ENCODE measurements around the gene TLE2. TPM values are rescaled to one million over a fixed set of nuclear protein-coding genes. Genes with fewer than 3 reads are reported as not detected.

The TLE2 gene
- total RNA-seq, 2 experiments from 2014 or later: 1.2 to 1.6 TPM

DNA sequence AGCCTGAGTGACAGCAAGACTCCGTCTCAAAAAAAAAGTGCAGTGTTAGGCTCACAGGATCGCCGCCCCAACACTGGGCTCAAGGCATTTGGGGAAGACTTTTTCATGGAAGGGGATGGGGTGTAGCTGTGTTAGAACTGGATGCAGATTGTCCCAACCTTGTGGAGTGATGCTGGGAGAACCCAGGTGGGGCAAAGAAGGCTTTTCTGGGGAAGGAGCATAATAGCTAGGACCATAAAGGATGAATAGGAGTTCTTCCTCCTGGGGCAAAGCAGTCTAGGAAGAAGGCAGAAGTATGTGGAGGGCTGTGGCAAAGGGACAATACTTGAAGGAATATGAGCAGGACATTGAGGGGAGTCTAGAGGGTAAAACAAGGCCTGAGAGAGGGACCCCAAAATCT, 40.5 kb downstream of the TLE2 start:
- intact Hi-C loops (cut with micrococcal nuclease; ENCODE audit: unreplicated experiment): no loop called here
- TF ChIP-seq, protein P1, sequence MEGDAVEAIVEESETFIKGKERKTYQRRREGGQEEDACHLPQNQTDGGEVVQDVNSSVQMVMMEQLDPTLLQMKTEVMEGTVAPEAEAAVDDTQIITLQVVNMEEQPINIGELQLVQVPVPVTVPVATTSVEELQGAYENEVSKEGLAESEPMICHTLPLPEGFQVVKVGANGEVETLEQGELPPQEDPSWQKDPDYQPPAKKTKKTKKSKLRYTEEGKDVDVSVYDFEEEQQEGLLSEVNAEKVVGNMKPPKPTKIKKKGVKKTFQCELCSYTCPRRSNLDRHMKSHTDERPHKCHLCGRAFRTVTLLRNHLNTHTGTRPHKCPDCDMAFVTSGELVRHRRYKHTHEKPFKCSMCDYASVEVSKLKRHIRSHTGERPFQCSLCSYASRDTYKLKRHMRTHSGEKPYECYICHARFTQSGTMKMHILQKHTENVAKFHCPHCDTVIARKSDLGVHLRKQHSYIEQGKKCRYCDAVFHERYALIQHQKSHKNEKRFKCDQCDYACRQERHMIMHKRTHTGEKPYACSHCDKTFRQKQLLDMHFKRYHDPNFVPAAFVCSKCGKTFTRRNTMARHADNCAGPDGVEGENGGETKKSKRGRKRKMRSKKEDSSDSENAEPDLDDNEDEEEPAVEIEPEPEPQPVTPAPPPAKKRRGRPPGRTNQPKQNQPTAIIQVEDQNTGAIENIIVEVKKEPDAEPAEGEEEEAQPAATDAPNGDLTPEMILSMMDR (conservative IDR thresholded peaks at IDR 0.05; ENCODE audit: low read length): no peak
- no peak for TF ChIP-seq EZH2phosphoT487 (IDR thresholded peaks at IDR 0.05; ENCODE audit: borderline replicate concordance, low read depth, low read length)
- DNase-seq (ENCODE audit: low spot score): no peak
- Histone ChIP-seq H3K4me2 (ENCODE audit: low read length) (no peak overlapping the region), H3K27ac (ENCODE audit: low read depth, low read length, poor library complexity, severe bottlenecking) (no peak overlapping the region), H3K9me3 (ENCODE audit: low read length) (no peaks in the 10 kb centered on the region), H3K36me3 (ENCODE audit: insufficient read depth, low read length) (no peaks in the 10 kb centered on the region), H3K4me3 (ENCODE audit: low read depth, low read length, poor library complexity, severe bottlenecking) (no peak overlapping the region), H4K20me1 (ENCODE audit: insufficient read depth, low read length) (no peaks in the 10 kb centered on the region), H3K4me1 (ENCODE audit: insufficient read depth, low read length, poor library complexity, severe bottlenecking) (peaks cover 7% of the 10 kb centered on the region), H3K79me2 (ENCODE audit: insufficient read depth, low read depth, low read length) (no peaks in the 10 kb centered on the region), H2AFZ (ENCODE audit: low read length) (no peak overlapping the region), H3K9me2 (ENCODE audit: insufficient read depth, low read length) (no peaks in the 10 kb centered on the region)
- ChIA-PET CTCF (ENCODE audit: unreplicated experiment) (no interaction called here), POLR2A (interaction anchor here (0.7 kb wide), 1 partner anchor 106 kb away, joined by 4 read pairs; no protein-coding TSS in a partner anchor)
- no TSS peak for BruUV-seq (replicated peaks)

DNA sequence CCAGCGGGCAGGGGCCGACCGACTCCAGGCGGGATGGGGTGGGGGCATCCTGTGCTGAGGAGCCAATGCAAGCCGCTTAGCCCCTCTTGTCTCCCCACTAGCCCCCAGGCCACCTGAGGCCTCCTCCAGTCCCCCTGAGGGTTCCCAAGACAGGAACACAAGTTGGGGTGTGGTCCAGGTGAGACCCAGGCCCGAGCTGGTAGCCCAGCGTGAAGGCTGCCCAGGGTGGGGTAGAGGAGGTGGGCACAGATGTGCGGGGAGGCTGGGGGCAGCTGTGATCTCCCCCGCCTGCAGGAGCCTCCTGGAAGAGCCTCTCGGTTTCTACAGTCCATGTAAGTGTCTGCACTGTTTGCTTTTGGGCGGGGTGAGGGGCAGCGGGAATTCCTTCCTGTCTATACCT, 41.3 kb downstream of the TLE2 start:
- no peaks in the 10 kb centered on the region for H3K9me2 ChIP-seq (ENCODE audit: insufficient read depth, low read length)
- no peak for DNase-seq (ENCODE audit: low spot score)
- no peaks in the 10 kb centered on the region for H4K20me1 ChIP-seq (ENCODE audit: insufficient read depth, low read length)
- no peak for TF ChIP-seq EZH2phosphoT487 (IDR thresholded peaks at IDR 0.05; ENCODE audit: borderline replicate concordance, low read depth, low read length)
- TF ChIP-seq, protein P1 (conservative IDR thresholded peaks at IDR 0.05; ENCODE audit: low read length): no peak
- H3K79me2 ChIP-seq (ENCODE audit: insufficient read depth, low read depth, low read length): no peaks in the 10 kb centered on the region
- no TSS peak for BruUV-seq (replicated peaks)
- no peaks in the 10 kb centered on the region for H3K36me3 ChIP-seq (ENCODE audit: insufficient read depth, low read length)
- H3K27ac ChIP-seq (ENCODE audit: low read depth, low read length, poor library complexity, severe bottlenecking): no peak overlapping the region
- no peak overlapping the region for H3K4me3 ChIP-seq (ENCODE audit: low read depth, low read length, poor library complexity, severe bottlenecking)
- ChIA-PET POLR2A (interaction anchor here (0.7 kb wide), 1 partner anchor 105 kb away, joined by 4 read pairs; no protein-coding TSS in a partner anchor), CTCF (ENCODE audit: unreplicated experiment) (no interaction called here)
- no peaks in the 10 kb centered on the region for H3K9me3 ChIP-seq (ENCODE audit: low read length)
- no peak overlapping the region for H2AFZ ChIP-seq (ENCODE audit: low read length)
- H3K4me2 ChIP-seq (ENCODE audit: low read length): no peak overlapping the region
- peaks cover 13% of the 10 kb centered on the region for H3K4me1 ChIP-seq (ENCODE audit: insufficient read depth, low read length, poor library complexity, severe bottlenecking)
- intact Hi-C loops (cut with micrococcal nuclease; ENCODE audit: unreplicated experiment): loop anchor here (2.0 kb wide), 1 partner anchor 25 kb away; no protein-coding TSS in a partner anchor

DNA sequence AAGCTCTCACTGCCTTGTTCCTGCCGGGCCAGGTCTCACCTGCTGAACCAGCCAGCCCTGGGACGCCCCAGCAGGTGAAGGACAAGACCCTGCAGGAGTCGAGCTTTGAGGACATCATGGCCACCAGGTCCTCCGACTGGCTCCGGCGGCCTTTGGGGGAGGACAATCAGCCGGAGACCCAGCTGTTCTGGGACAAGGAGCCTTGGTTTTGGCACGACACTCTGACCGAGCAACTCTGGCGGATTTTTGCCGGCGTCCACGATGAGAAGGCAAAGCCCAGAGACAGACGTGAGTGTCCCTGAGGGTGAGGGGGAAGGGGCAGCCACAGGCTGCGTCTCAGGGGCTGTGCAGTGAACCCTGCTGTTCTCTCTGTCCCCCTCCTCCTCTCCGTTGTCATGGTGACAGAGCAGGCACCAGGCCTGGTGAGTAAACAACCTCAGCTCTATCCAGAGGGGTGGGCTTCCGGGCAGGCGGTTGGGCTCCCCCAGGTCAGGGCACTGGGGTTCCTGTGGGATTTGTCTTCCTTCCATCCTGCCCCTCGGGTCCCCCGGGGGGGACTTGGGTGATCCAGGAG, 42.0 kb downstream of the TLE2 start:
- TF ChIP-seq, protein P1 (conservative IDR thresholded peaks at IDR 0.05; ENCODE audit: low read length): no peak
- no peak for TF ChIP-seq EZH2phosphoT487 (IDR thresholded peaks at IDR 0.05; ENCODE audit: borderline replicate concordance, low read depth, low read length)
- BruUV-seq (replicated peaks): no TSS peak
- Histone ChIP-seq H3K79me2 (ENCODE audit: insufficient read depth, low read depth, low read length) (no peaks in the 10 kb centered on the region), H3K9me3 (ENCODE audit: low read length) (no peaks in the 10 kb centered on the region), H3K9me2 (ENCODE audit: insufficient read depth, low read length) (no peaks in the 10 kb centered on the region), H3K4me3 (ENCODE audit: low read depth, low read length, poor library complexity, severe bottlenecking) (no peak overlapping the region), H2AFZ (ENCODE audit: low read length) (no peak overlapping the region), H4K20me1 (ENCODE audit: insufficient read depth, low read length) (no peaks in the 10 kb centered on the region), H3K4me2 (ENCODE audit: low read length) (no peak overlapping the region), H3K36me3 (ENCODE audit: insufficient read depth, low read length) (no peaks in the 10 kb centered on the region), H3K27ac (ENCODE audit: low read depth, low read length, poor library complexity, severe bottlenecking) (no peak overlapping the region), H3K4me1 (ENCODE audit: insufficient read depth, low read length, poor library complexity, severe bottlenecking) (peaks cover 13% of the 10 kb centered on the region)
- DNase-seq (ENCODE audit: low spot score): no peak
- CTCF ChIA-PET (ENCODE audit: unreplicated experiment): no interaction called here
- intact Hi-C loops (cut with micrococcal nuclease; ENCODE audit: unreplicated experiment): loop anchor here (2.0 kb wide), 1 partner anchor 26 kb away; no protein-coding TSS in a partner anchor
- POLR2A ChIA-PET: no interaction called here
